GM12878 (cell line): ENCODE data around the gene SGMS1. TPM values are rescaled to one million over a fixed set of nuclear protein-coding genes. Genes with fewer than 3 reads are reported as not detected.

Experiments
- ATAC-seq: fragments of 200-7000 bp; cut with Tn5 transposase; 3 replicates; pipeline ENCODE4 v1.9.1; 2020; ENCODE audit warnings: mild to moderate bottlenecking, moderate library complexity
- BruUV-seq: library from RNA; stranded (reverse); fragments of 400-500 nt; replicated peaks from 2 replicates; lab custom pipeline; 2021; lab: Mats Ljungman, UMichigan
- CTCF ChIA-PET: fragments of 300-600 bp; sonication (Branson Sonifier 250); formaldehyde crosslinking; extraction: SDS; loops from one replicate; lab custom pipeline; 2021; ENCODE audit warnings: inconsistent platforms; lab: Yijun Ruan, JAX
- POLR2A ChIA-PET: fragments of 350-600 bp; formaldehyde crosslinking; extraction: SDS; loops from one replicate; lab custom pipeline; 2021; ENCODE audit warnings: inconsistent platforms; lab: Charles Lee
- RAD21 ChIA-PET: fragments of 300-600 bp; sonication (Branson Sonifier 250); formaldehyde crosslinking; loops from one replicate; lab custom pipeline; 2023; ENCODE audit warnings: antibody characterized with exemption; ENCODE audit not compliant: unreplicated experiment; lab: Charles Lee
- SMC1A ChIA-PET: fragments of 300-600 bp; sonication (Branson Sonifier 250); formaldehyde crosslinking; loops from one replicate; lab custom pipeline; 2023; ENCODE audit not compliant: unreplicated experiment, uncharacterized antibody; lab: Charles Lee
- DNase-seq: peaks from one replicate; pipeline ENCODE4 v3.0.0-alpha.2; 2011; ENCODE audit warnings: low read depth, low spot score
- FAIRE-seq: peaks from 3 replicates; lab custom pipeline; 2011; peaks lifted over from hg19 to GRCh38; lab: Jason Lieb, UNC
- H2AFZ ChIP-seq: 2 replicates; pipeline ENCODE4 v1.6.0; 2011; ENCODE audit warnings: low read depth, low read length, control low read depth; ENCODE audit not compliant: control insufficient read depth
- H3K27ac ChIP-seq: 2 replicates; pipeline ENCODE4 v1.5.1; 2011; ENCODE audit warnings: control low read depth; ENCODE audit not compliant: control insufficient read depth, insufficient read depth
- H3K27me3 ChIP-seq, 2 experiments: replicated peaks in 1 of 2; 2 replicates each; pipeline versions ENCODE4 v1.6.0 to v1.6.1; 2011; ENCODE audit warnings: low read length in 1 of 2; ENCODE audit not compliant: control insufficient read depth in 2 of 2, insufficient read depth in 2 of 2
- H3K36me3 ChIP-seq, 2 experiments: 2 replicates each; pipeline ENCODE4 v1.5.1; 2011; ENCODE audit warnings: low read length in 1 of 2; ENCODE audit not compliant: control insufficient read depth in 2 of 2, insufficient read depth in 2 of 2
- H3K4me1 ChIP-seq: 2 replicates; pipeline ENCODE4 v1.6.1; 2011; ENCODE audit warnings: mild to moderate bottlenecking, low read length, moderate library complexity, mixed read lengths; ENCODE audit not compliant: control insufficient read depth, insufficient read depth
- H3K4me2 ChIP-seq: 2 replicates; pipeline ENCODE4 v1.6.0; 2011; ENCODE audit warnings: control low read depth; ENCODE audit not compliant: control insufficient read depth, insufficient read depth
- H3K4me3 ChIP-seq: fragments of 200-600 bp; sonication (generic); 2 replicates; pipeline ENCODE4 v1.5.1; 2016
- H3K79me2 ChIP-seq: 2 replicates; pipeline ENCODE4 v1.6.0; 2011; ENCODE audit warnings: low read length; ENCODE audit not compliant: control insufficient read depth, insufficient read depth
- H3K9ac ChIP-seq: 2 replicates; pipeline ENCODE4 v1.8.0; 2011; ENCODE audit warnings: low read length, control low read depth, mixed read lengths; ENCODE audit not compliant: control insufficient read depth, insufficient read depth
- H3K9me3 ChIP-seq: replicated peaks from 3 replicates; pipeline ENCODE4 v1.5.1; 2011; ENCODE audit warnings: mild to moderate bottlenecking, low read length; ENCODE audit not compliant: control insufficient read depth, insufficient read depth
- H4K20me1 ChIP-seq: 2 replicates; pipeline ENCODE4 v1.6.0; 2011; ENCODE audit not compliant: control insufficient read depth, insufficient read depth
- CBX5 ChIP-seq: sonication (generic); IDR thresholded peaks from 2 replicates; pipeline ENCODE4 v1.6.1; 2016; ENCODE audit warnings: low read depth, moderate library complexity, mild to moderate bottlenecking, inconsistent platforms
- CREB1 ChIP-seq: IDR thresholded peaks from 2 replicates; pipeline ENCODE4 v1.6.1; 2012; ENCODE audit warnings: low read depth, mild to moderate bottlenecking, inconsistent platforms
- CREM ChIP-seq: IDR thresholded peaks from 2 replicates; pipeline ENCODE4 v1.6.1; 2014; ENCODE audit warnings: antibody characterized with exemption, low read depth
- DPF2 ChIP-seq: fragments of 450-650 bp; IDR thresholded peaks from 2 replicates; pipeline ENCODE4 v1.6.1; 2017; ENCODE audit warnings: mild to moderate bottlenecking
- GABPA ChIP-seq: IDR thresholded peaks from 2 replicates; pipeline ENCODE4 v1.6.1; 2014; ENCODE audit warnings: antibody characterized with exemption, low read depth, mild to moderate bottlenecking, inconsistent platforms
- IKZF2 ChIP-seq, 2 experiments: fragments of 450-650 bp; IDR thresholded peaks; 2 replicates each; pipeline ENCODE4 v1.6.1; 2017; ENCODE audit warnings: mild to moderate bottlenecking in 2 of 2, moderate library complexity in 2 of 2
- MEF2B ChIP-seq: fragments of 450-650 bp; IDR thresholded peaks from 2 replicates; pipeline ENCODE4 v1.6.1; 2018; ENCODE audit warnings: mild to moderate bottlenecking, moderate library complexity; ENCODE audit not compliant: partially characterized antibody, poor library complexity, severe bottlenecking
- MLLT1 ChIP-seq: fragments of 450-650 bp; IDR thresholded peaks from 2 replicates; pipeline ENCODE4 v1.6.1; 2016; ENCODE audit warnings: mild to moderate bottlenecking
- MTA3 ChIP-seq: IDR thresholded peaks from 2 replicates; pipeline ENCODE4 v1.6.1; 2012; ENCODE audit warnings: low read length, inconsistent platforms, borderline replicate concordance
- NFIC ChIP-seq: IDR thresholded peaks from 2 replicates; pipeline ENCODE4 v1.6.1; 2012; ENCODE audit warnings: low read depth, mild to moderate bottlenecking, inconsistent platforms, low read length, moderate library complexity
- NR2F1 ChIP-seq: fragments of 450-650 bp; conservative IDR thresholded peaks from 2 replicates; pipeline ENCODE4 v1.6.1; 2017; ENCODE audit warnings: mild to moderate bottlenecking
- SKIL ChIP-seq: fragments of 450-650 bp; IDR thresholded peaks from 2 replicates; pipeline ENCODE4 v1.6.1; 2017; ENCODE audit warnings: mild to moderate bottlenecking, low read depth, inconsistent platforms; ENCODE audit not compliant: poor library complexity, severe bottlenecking
- SPI1 ChIP-seq: IDR thresholded peaks from 2 replicates; pipeline ENCODE4 v1.6.1; 2011; ENCODE audit warnings: low read depth, mild to moderate bottlenecking, low read length, moderate library complexity, borderline replicate concordance; ENCODE audit not compliant: insufficient read depth
- SREBF1 ChIP-seq: IDR thresholded peaks from 2 replicates; pipeline ENCODE4 v1.6.1; 2012; ENCODE audit warnings: mild to moderate bottlenecking, low read length
- TCF12 ChIP-seq: IDR thresholded peaks from 2 replicates; pipeline ENCODE4 v1.6.1; 2011; ENCODE audit warnings: low read depth, mild to moderate bottlenecking, low read length
- YY1 ChIP-seq: IDR thresholded peaks from 2 replicates; pipeline ENCODE4 v1.6.1; 2011; ENCODE audit warnings: low read depth, mild to moderate bottlenecking, low read length
- WGBS: methylation state at CpG from one replicate; pipeline ENCODE4 v1.1.6; 2016; ENCODE audit warnings: low lambda C conversion rate; ENCODE audit not compliant: insufficient replicate concordance, insufficient coverage; ENCODE audit errors: missing lambda C conversion rate; 5-methylcytosine and 5-hydroxymethylcytosine counted together
- in situ Hi-C: fragments of 300-500 bp; cut with MboI; formaldehyde crosslinking; loops from 9 replicates; pipeline ENCODE4 v1.14.3; 2018; ENCODE audit warnings: mixed read lengths
- intact Hi-C: fragments of 100-400 bp; cut with micrococcal nuclease; formaldehyde crosslinking; loops from one replicate; pipeline ENCODE4 v1.14.2; 2022; ENCODE audit not compliant: unreplicated experiment
- polyA plus RNA-seq, 11 experiments: library from polyadenylated mRNA; depleted of rRNA in 4 of 11; unstranded in 6 of 11; stranded (reverse) in 5 of 11; fragments of >200 nt; fragmentation: Nextera tagmentation in 4 of 11; fragmentation: Illumina TruSeq in 1 of 11; extraction: Ambion mirVana in 4 of 11; extraction: Trizol in 1 of 11; gene quantifications; 1 replicate in 1 of 11; 2 replicates in 10 of 11; pipeline versions ENCODE4 v1.2.1 to v1.2.3, GENCODE V29; 2011 to 2016; ENCODE audit warnings: inconsistent platforms in 2 of 11, missing spikeins in 2 of 11, low read depth in 1 of 11
- total RNA-seq, 4 experiments: library from RNA; depleted of rRNA in 3 of 4; stranded (reverse); fragments of >200 nt in 3 of 4; fragmentation: Illumina TruSeq in 1 of 4; extraction: Trizol in 1 of 4; gene quantifications; 2 replicates each; pipeline versions ENCODE4 v1.2.1 to v1.2.3, GENCODE V29; 2013 to 2021

Gene SGMS1
- total and polyA plus RNA-seq, 10 of the 15 experiments (the other 5 are each of a cell fraction or from before 2014, with no cell fraction given): 1.4 to 14.5 (median 4.9) TPM

GRCh38 chr10:50362547-50363125 lies 261.1 kb downstream of the SGMS1 start:
- H3K9me3 ChIP-seq: no peaks in the 10 kb centered on the region; the same call in 1 of the 3 replicates
- DNase-seq (peak; percentile 79), FAIRE-seq (no peak), ATAC-seq (peak; percentile 90)
- in situ Hi-C loops: no loop called here
- no peaks in the 10 kb centered on the region for H3K27me3 ChIP-seq
- POLR2A ChIA-PET: interaction anchor here (1.8 kb wide), 1 partner anchor 19 kb away, joined by 6 read pairs; no protein-coding TSS in a partner anchor
- H2AFZ ChIP-seq: no peak overlapping the region
- peaks cover 25% of the 10 kb centered on the region for H3K4me1 ChIP-seq
- peak overlapping the region; percentile 17 for H3K9ac ChIP-seq
- 5% methylated on average over 2 of the region's 2 CpGs for WGBS
- H3K4me3 ChIP-seq: peak overlapping the region; percentile 36
- BruUV-seq: no TSS peak
- no peaks in the 10 kb centered on the region; a peak in 1 of 4 replicates for H3K36me3 ChIP-seq
- H4K20me1 ChIP-seq: no peaks in the 10 kb centered on the region
- CTCF ChIA-PET: interaction anchor here (0.9 to 1.6 kb wide), 2 partner anchors 24 to 58 kb away, joined by 3 to 6 read pairs; no protein-coding TSS in a partner anchor
- RAD21 ChIA-PET: interaction anchor here (1.0 to 2.8 kb wide), 4 partner anchors 9 to 22 kb away, joined by 3 to 9 read pairs (median 6); no protein-coding TSS in a partner anchor
- peaks cover 58% of the 10 kb centered on the region for H3K79me2 ChIP-seq
- peak overlapping the region; percentile 88 for H3K27ac ChIP-seq
- SMC1A ChIA-PET: interaction anchor here (0.6 to 4.8 kb wide), 7 partner anchors 15 to 140 kb away, joined by 3 to 41 read pairs (median 6); no protein-coding TSS in a partner anchor
- intact Hi-C loops: loop anchor here (5.0 kb wide), 2 partner anchors 55 to 260 kb away; partner anchors contain the start of gene SGMS1
- peak overlapping the region; percentile 80; the same call in 1 of the 2 replicates for H3K4me2 ChIP-seq
- TF ChIP-seq TCF12: 0 out of 2 replicates have a peak, but pooled peaks have one; percentile 28
- TF ChIP-seq MLLT1: peak; percentile 67
- TF ChIP-seq NR2F1: peak; percentile 41; the same call in 1 of the 2 replicates
- peak; percentile 62; the same call in 1 of the 2 replicates for TF ChIP-seq DPF2
- TF ChIP-seq CBX5: peak; percentile 86
- TF ChIP-seq CREM: no peak
- TF ChIP-seq MEF2B: peak; percentile 46
- TF ChIP-seq CREB1: 0 out of 2 replicates have a peak, but pooled peaks have one; percentile 21
- TF ChIP-seq YY1: no peak
- peak; percentile 52 for TF ChIP-seq SKIL
- peak; percentile 94 for TF ChIP-seq SPI1
- peak; percentile 75; the same call in 1 of the 2 replicates for TF ChIP-seq MTA3
- TF ChIP-seq GABPA: 0 out of 2 replicates have a peak, but pooled peaks have one; percentile 37
- peak; percentile 80 for TF ChIP-seq NFIC
- peak; percentile 4; the same call in 1 of the 2 replicates for TF ChIP-seq SREBF1
- peak; percentile 68 to 79; a peak in 3 of 4 replicates for TF ChIP-seq IKZF2 (IDR thresholded peaks at IDR 0.05)
